Hepatocyte (in vitro differentiated cells): ENCODE measurements around the gene IRF4. TPM values are rescaled to one million over a fixed set of nuclear protein-coding genes. Genes with fewer than 3 reads are reported as not detected.
A peak's percentile ranks its signal among the peaks of the same experiment; 100 is the strongest.

Experiments
- DNase-seq: peaks from one replicate; pipeline ENCODE4 v3.0.0-alpha.2; 2016; ENCODE audit warnings: low spot score
- H2AFZ ChIP-seq: fragments of 200-600 bp; sonication (generic); 2 replicates; pipeline ENCODE4 v1.6.0; 2016; ENCODE audit warnings: antibody characterized with exemption, mild to moderate bottlenecking
- H3K27ac ChIP-seq: fragments of 200-600 bp; sonication (generic); 2 replicates; pipeline ENCODE4 v1.5.1; 2016; ENCODE audit warnings: mild to moderate bottlenecking
- H3K27me3 ChIP-seq: fragments of 200-600 bp; sonication (generic); 2 replicates; pipeline ENCODE4 v1.6.1; 2016
- H3K36me3 ChIP-seq: fragments of 200-600 bp; sonication (generic); replicated peaks from 2 replicates; pipeline ENCODE4 v1.5.1; 2016; ENCODE audit warnings: low read depth; ENCODE audit not compliant: insufficient read depth
- H3K4me1 ChIP-seq: fragments of 200-600 bp; sonication (generic); 2 replicates; pipeline ENCODE4 v1.5.1; 2016; ENCODE audit warnings: mild to moderate bottlenecking, moderate library complexity; ENCODE audit not compliant: insufficient read depth
- H3K4me2 ChIP-seq: fragments of 200-600 bp; sonication (generic); 2 replicates; pipeline ENCODE4 v1.6.0; 2016
- H3K4me3 ChIP-seq: fragments of 200-600 bp; sonication (generic); 2 replicates; pipeline ENCODE4 v1.5.1; 2016; ENCODE audit warnings: mild to moderate bottlenecking
- H3K79me2 ChIP-seq: fragments of 200-600 bp; sonication (generic); 2 replicates; pipeline ENCODE4 v1.6.0; 2017; ENCODE audit warnings: mild to moderate bottlenecking
- H3K9me2 ChIP-seq: fragments of 200-600 bp; sonication (generic); replicated peaks from 2 replicates; pipeline ENCODE4 v1.6.0; 2017; ENCODE audit warnings: mild to moderate bottlenecking; ENCODE audit not compliant: insufficient read depth
- H3K9me3 ChIP-seq: fragments of 200-600 bp; sonication (generic); 2 replicates; pipeline ENCODE4 v1.5.1; 2016; ENCODE audit warnings: low read depth, mild to moderate bottlenecking
- H4K20me1 ChIP-seq: fragments of 200-600 bp; sonication (generic); 2 replicates; pipeline ENCODE4 v1.6.0; 2016; ENCODE audit warnings: mild to moderate bottlenecking; ENCODE audit not compliant: insufficient read depth, poor library complexity, severe bottlenecking
- EZH2 ChIP-seq: fragments of 200-600 bp; sonication (generic); IDR thresholded peaks from 2 replicates; pipeline ENCODE4 v1.6.1; 2016; ENCODE audit warnings: antibody characterized with exemption, mild to moderate bottlenecking, borderline replicate concordance
- EZH2phosphoT487 ChIP-seq: fragments of 200-600 bp; sonication (generic); IDR thresholded peaks from one replicate; pipeline ENCODE4 v1.6.1; 2018; ENCODE audit warnings: antibody characterized with exemption, mild to moderate bottlenecking, low read depth, moderate library complexity; ENCODE audit not compliant: unreplicated experiment, severe bottlenecking
- WGBS: methylation state at CpG from one replicate; pipeline ENCODE4 v1.1.6; 2016; ENCODE audit warnings: low lambda C conversion rate; ENCODE audit errors: missing lambda C conversion rate; 5-methylcytosine and 5-hydroxymethylcytosine counted together
- polyA plus RNA-seq: library from polyadenylated mRNA; unstranded; fragments of >200 nt; fragmentation: Nextera tagmentation; extraction: Ambion mirVana; gene quantifications from 2 replicates; pipeline ENCODE4 v1.2.1, GENCODE V29; 2016
- total RNA-seq: library from RNA; depleted of rRNA; stranded (reverse); fragments of >200 nt; gene quantifications from 2 replicates; pipeline ENCODE4 v1.2.3, GENCODE V29; 2014
- TF ChIP-seq, protein P1 (sequence below): fragments of 200-600 bp; sonication (generic); IDR thresholded peaks from 2 replicates; pipeline ENCODE4 v1.5.1; 2016; ENCODE audit warnings: antibody characterized with exemption, mild to moderate bottlenecking; ENCODE audit not compliant: poor library complexity

IRF4 gene
- total and polyA plus RNA-seq, 2 experiments from 2014 or later, result 0.02 to 0.23 TPM

GRCh38 chr6:393391-394221 is 2.1 kb downstream of the IRF4 start:
- H3K9me2 ChIP-seq, result no peaks in the 10 kb centered on the region
- no peaks in the 10 kb centered on the region for H4K20me1 ChIP-seq
- H3K4me3 ChIP-seq, result peak overlapping the region; percentile 13
- peaks cover 20% of the 10 kb centered on the region for H3K4me1 ChIP-seq
- no peaks in the 10 kb centered on the region for H3K36me3 ChIP-seq
- peaks cover 93% of the 10 kb centered on the region for H3K27me3 ChIP-seq
- no peaks in the 10 kb centered on the region for H3K9me3 ChIP-seq
- H2AFZ ChIP-seq, result peak overlapping the region; percentile 60
- peak overlapping the region; percentile 87 for H3K4me2 ChIP-seq
- no peak for DNase-seq
- no peak overlapping the region for H3K27ac ChIP-seq
- WGBS, result 6% methylated on average over 40 of the region's 68 CpGs
- no peaks in the 10 kb centered on the region for H3K79me2 ChIP-seq
- TF ChIP-seq, protein P1, sequence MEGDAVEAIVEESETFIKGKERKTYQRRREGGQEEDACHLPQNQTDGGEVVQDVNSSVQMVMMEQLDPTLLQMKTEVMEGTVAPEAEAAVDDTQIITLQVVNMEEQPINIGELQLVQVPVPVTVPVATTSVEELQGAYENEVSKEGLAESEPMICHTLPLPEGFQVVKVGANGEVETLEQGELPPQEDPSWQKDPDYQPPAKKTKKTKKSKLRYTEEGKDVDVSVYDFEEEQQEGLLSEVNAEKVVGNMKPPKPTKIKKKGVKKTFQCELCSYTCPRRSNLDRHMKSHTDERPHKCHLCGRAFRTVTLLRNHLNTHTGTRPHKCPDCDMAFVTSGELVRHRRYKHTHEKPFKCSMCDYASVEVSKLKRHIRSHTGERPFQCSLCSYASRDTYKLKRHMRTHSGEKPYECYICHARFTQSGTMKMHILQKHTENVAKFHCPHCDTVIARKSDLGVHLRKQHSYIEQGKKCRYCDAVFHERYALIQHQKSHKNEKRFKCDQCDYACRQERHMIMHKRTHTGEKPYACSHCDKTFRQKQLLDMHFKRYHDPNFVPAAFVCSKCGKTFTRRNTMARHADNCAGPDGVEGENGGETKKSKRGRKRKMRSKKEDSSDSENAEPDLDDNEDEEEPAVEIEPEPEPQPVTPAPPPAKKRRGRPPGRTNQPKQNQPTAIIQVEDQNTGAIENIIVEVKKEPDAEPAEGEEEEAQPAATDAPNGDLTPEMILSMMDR, result no peak
- no peak for TF ChIP-seq EZH2
- TF ChIP-seq EZH2phosphoT487, result no peak

DNA sequence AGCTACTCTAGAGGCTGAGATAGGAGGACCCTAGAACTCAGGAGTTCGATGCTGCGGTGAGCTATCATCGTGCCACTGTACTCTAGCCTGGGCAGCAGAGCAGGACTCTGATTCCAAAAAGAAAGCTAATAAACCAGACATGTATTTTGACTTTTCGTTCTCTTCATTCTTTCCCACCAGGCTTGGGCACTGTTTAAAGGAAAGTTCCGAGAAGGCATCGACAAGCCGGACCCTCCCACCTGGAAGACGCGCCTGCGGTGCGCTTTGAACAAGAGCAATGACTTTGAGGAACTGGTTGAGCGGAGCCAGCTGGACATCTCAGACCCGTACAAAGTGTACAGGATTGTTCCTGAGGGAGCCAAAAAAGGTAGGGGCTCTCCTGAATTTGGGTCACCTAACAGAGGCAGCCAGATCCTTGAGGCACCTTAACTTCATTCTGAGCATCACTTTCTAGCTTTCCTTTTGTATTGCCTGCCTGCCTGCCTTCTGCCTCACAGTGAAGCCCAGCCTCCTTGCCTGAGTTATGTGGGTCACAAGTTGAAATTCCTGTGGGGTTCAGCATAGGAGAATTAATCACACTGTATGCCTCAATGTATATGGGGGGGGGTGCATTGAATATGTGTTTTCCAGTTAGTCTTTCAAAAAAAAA is 3.2 kb downstream of the IRF4 start:
- Histone ChIP-seq H3K4me2 (no peak overlapping the region), H3K36me3 (no peaks in the 10 kb centered on the region), H3K27ac (no peak overlapping the region), H3K4me3 (no peak overlapping the region), H3K27me3 (peaks cover 93% of the 10 kb centered on the region), H3K9me2 (no peaks in the 10 kb centered on the region), H3K79me2 (no peaks in the 10 kb centered on the region), H3K4me1 (peaks cover 20% of the 10 kb centered on the region), H3K9me3 (no peaks in the 10 kb centered on the region), H4K20me1 (no peaks in the 10 kb centered on the region), H2AFZ (no peak overlapping the region)
- no peak for DNase-seq
- TF ChIP-seq EZH2phosphoT487 (no peak), EZH2 (no peak)
- TF ChIP-seq, protein P1, result no peak
- WGBS, result 96% methylated on average over 13 of the region's 13 CpGs

DNA sequence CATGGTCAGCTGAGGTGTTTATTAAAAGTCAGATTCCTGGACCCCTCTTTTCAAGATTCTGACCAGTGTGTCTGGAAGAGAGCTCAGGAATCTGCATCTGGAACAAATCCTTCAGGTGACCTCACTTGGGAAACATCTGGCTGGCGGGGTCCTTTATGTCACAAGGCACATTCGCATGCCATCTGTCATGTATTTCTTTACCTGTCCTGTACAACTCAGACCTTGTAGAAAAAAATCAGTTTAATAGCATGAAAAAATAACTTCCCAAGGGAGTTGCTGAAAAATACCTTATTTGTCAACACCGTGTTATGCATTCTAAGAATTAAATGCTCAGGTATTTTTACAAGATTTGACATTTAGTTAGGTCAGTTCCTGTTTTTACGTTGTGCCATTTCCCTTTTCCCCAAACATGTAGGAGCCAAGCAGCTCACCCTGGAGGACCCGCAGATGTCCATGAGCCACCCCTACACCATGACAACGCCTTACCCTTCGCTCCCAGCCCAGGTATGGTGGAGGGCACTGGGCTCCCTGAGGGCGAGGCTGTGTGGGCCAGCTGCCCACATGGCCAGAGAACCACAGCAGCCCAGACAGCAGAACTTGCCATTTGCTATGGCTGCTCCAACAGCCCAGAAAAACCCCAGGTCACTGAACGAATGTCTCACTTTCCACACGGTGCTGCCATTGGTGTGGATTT is 4.0 kb downstream of the IRF4 start:
- Histone ChIP-seq H3K9me2 (no peaks in the 10 kb centered on the region), H4K20me1 (no peaks in the 10 kb centered on the region), H3K4me1 (peaks cover 20% of the 10 kb centered on the region), H3K9me3 (no peaks in the 10 kb centered on the region), H3K27ac (no peak overlapping the region), H3K4me3 (no peak overlapping the region), H3K79me2 (no peaks in the 10 kb centered on the region), H3K27me3 (peaks cover 90% of the 10 kb centered on the region), H3K4me2 (no peak overlapping the region), H3K36me3 (no peaks in the 10 kb centered on the region), H2AFZ (no peak overlapping the region)
- no peak for TF ChIP-seq EZH2
- TF ChIP-seq, protein P1, result no peak
- TF ChIP-seq EZH2phosphoT487, result no peak
- WGBS, result 79% methylated on average over 10 of the region's 10 CpGs
- DNase-seq, result no peak
